ENCODE measurements around the gene CD8B2.
A peak's percentile ranks its signal among the peaks of the same experiment; 100 is the strongest.
"Not testable (repeated sequence)": the region's sequence is repeated elsewhere in the genome, so short reads cannot be mapped to it uniquely, and the experiment has no call there.

The CD8B2 gene

GRCh38 chr2:106511934-106512333 is 24.8 kb downstream of the CD8B2 start:
- not testable (repeated sequence) for DNase-seq (ENCODE audit: low spot score)

GRCh38 chr2:106513391-106513790 is 26.2 kb downstream of the CD8B2 start:
- not testable (repeated sequence) for DNase-seq (ENCODE audit: low spot score)

- DNase-seq (ENCODE audit: low spot score), result not testable (repeated sequence)
These were observed 27.7 kb downstream of the CD8B2 start for GRCh38 chr2:106514827-106515226.

- no peak for DNase-seq (ENCODE audit: low spot score)
These were observed 29.3 kb downstream of the CD8B2 start for GRCh38 chr2:106516436-106516835.

GRCh38 chr2:106516864-106517263 is 29.7 kb downstream of the CD8B2 start:
- no peak for DNase-seq (ENCODE audit: low spot score)

- no peak for DNase-seq (ENCODE audit: low spot score)
These were observed 30.2 kb downstream of the CD8B2 start for GRCh38 chr2:106517329-106517728.

- no peak for DNase-seq (ENCODE audit: low spot score)
These were observed 32.6 kb downstream of the CD8B2 start for GRCh38 chr2:106519767-106520166.

- DNase-seq (ENCODE audit: low spot score), result no peak
These were observed 33.9 kb downstream of the CD8B2 start for GRCh38 chr2:106521016-106521415.

GRCh38 chr2:106523976-106524665 is 37.0 kb downstream of the CD8B2 start:
- DNase-seq (ENCODE audit: low spot score), result no peak

GRCh38 chr2:106530866-106531265 is 43.7 kb downstream of the CD8B2 start:
- DNase-seq (ENCODE audit: low spot score), result no peak

GRCh38 chr2:106531676-106532214 is 44.6 kb downstream of the CD8B2 start:
- no peak for DNase-seq (ENCODE audit: low spot score)

- DNase-seq (ENCODE audit: low spot score), result no peak
These were observed 45.1 kb downstream of the CD8B2 start for GRCh38 chr2:106532236-106532635.

- no peak for DNase-seq (ENCODE audit: low spot score)
These were observed 47.3 kb downstream of the CD8B2 start for GRCh38 chr2:106534471-106534870.

GRCh38 chr2:106536490-106536889 is 49.3 kb downstream of the CD8B2 start:
- DNase-seq (ENCODE audit: low spot score), result no peak

GRCh38 chr2:106537047-106537446 is 49.9 kb downstream of the CD8B2 start:
- DNase-seq (ENCODE audit: low spot score), result no peak

- no peak for DNase-seq (ENCODE audit: low spot score)
These were observed 50.6 kb downstream of the CD8B2 start for GRCh38 chr2:106537791-106538191.

GRCh38 chr2:106540886-106541285 is 53.7 kb downstream of the CD8B2 start:
- no peak for DNase-seq (ENCODE audit: low spot score)

GRCh38 chr2:106541333-106541732 is 54.2 kb downstream of the CD8B2 start:
- no peak for DNase-seq (ENCODE audit: low spot score)

GRCh38 chr2:106542746-106543359 is 55.7 kb downstream of the CD8B2 start:
- peak; percentile 52 for DNase-seq (ENCODE audit: low spot score)

- no peak for DNase-seq (ENCODE audit: low spot score)
These were observed 57.8 kb downstream of the CD8B2 start for GRCh38 chr2:106545007-106545406.

GRCh38 chr2:106546391-106546990 is 59.3 kb downstream of the CD8B2 start:
- no peak for DNase-seq (ENCODE audit: low spot score)

- no peak for DNase-seq (ENCODE audit: low spot score)
These were observed 60.2 kb downstream of the CD8B2 start for GRCh38 chr2:106547164-106547903.
